Astrocyte (in vitro differentiated cells and primary cell): ENCODE data around the gene DYRK1A. TPM values are rescaled to one million over a fixed set of nuclear protein-coding genes. Genes with fewer than 3 reads are reported as not detected.
"Not testable (repeated sequence)": the region's sequence is repeated elsewhere in the genome, so short reads cannot be mapped to it uniquely, and the experiment has no call there.

Experiments used
- DNase-seq: peaks from one replicate; pipeline ENCODE4 v3.0.0-alpha.2; 2010; ENCODE audit warnings: low read depth
- FAIRE-seq: peaks from 2 replicates; lab custom pipeline; 2011; peaks lifted over from hg19 to GRCh38; lab: Jason Lieb, UNC
- H2AFZ ChIP-seq: 2 replicates; pipeline ENCODE4 v1.6.0; 2012; ENCODE audit warnings: low read depth, low read length, inconsistent platforms
- H3K27ac ChIP-seq: 2 replicates; pipeline ENCODE4 v1.5.1; 2011; ENCODE audit warnings: low read depth, low read length, inconsistent platforms
- H3K27me3 ChIP-seq: 2 replicates; pipeline ENCODE4 v1.6.0; 2011; ENCODE audit warnings: low read length, inconsistent platforms; ENCODE audit not compliant: insufficient read depth
- H3K36me3 ChIP-seq: 2 replicates; pipeline ENCODE4 v1.5.1; 2011; ENCODE audit warnings: low read length, inconsistent platforms; ENCODE audit not compliant: insufficient read depth
- H3K4me1 ChIP-seq: 2 replicates; pipeline ENCODE4 v1.5.1; 2011; ENCODE audit warnings: low read length, inconsistent platforms; ENCODE audit not compliant: insufficient read depth
- H3K4me2 ChIP-seq: 2 replicates; pipeline ENCODE4 v1.6.0; 2012; ENCODE audit warnings: low read length, inconsistent platforms
- H3K4me3 ChIP-seq: 2 replicates; pipeline ENCODE4 v1.5.1; 2011; ENCODE audit warnings: low read depth, mild to moderate bottlenecking, low read length, inconsistent platforms; ENCODE audit not compliant: insufficient read depth
- H3K79me2 ChIP-seq: 2 replicates; pipeline ENCODE4 v1.6.0; 2012; ENCODE audit warnings: mild to moderate bottlenecking, low read length, inconsistent platforms; ENCODE audit not compliant: insufficient read depth
- H3K9ac ChIP-seq: 2 replicates; pipeline ENCODE4 v1.6.0; 2012; ENCODE audit warnings: mild to moderate bottlenecking, low read length, inconsistent platforms
- H3K9me3 ChIP-seq: 2 replicates; pipeline ENCODE4 v1.5.1; 2012; ENCODE audit warnings: low read depth, mild to moderate bottlenecking, low read length, inconsistent platforms; ENCODE audit not compliant: insufficient read depth
- H4K20me1 ChIP-seq: 2 replicates; pipeline ENCODE4 v1.6.0; 2012; ENCODE audit warnings: low read length, inconsistent platforms; ENCODE audit not compliant: insufficient read depth
- H3K27ac Mint-ChIP-seq: one replicate; pipeline ENCODE4 v1.8.0; 2021; ENCODE audit warnings: mild to moderate bottlenecking, mixed read lengths; ENCODE audit not compliant: unreplicated experiment
- H3K27me3 Mint-ChIP-seq: one replicate; pipeline ENCODE4 v1.8.0; 2021; ENCODE audit warnings: low read depth, mixed read lengths; ENCODE audit not compliant: unreplicated experiment
- H3K36me3 Mint-ChIP-seq: one replicate; pipeline ENCODE4 v1.8.0; 2021; ENCODE audit warnings: low read depth, mixed read lengths; ENCODE audit not compliant: unreplicated experiment
- H3K4me1 Mint-ChIP-seq: one replicate; pipeline ENCODE4 v1.8.0; 2021; ENCODE audit warnings: low read depth, mixed read lengths; ENCODE audit not compliant: unreplicated experiment
- H3K4me3 Mint-ChIP-seq: one replicate; pipeline ENCODE4 v1.8.0; 2021; ENCODE audit warnings: mild to moderate bottlenecking, moderate library complexity, mixed read lengths; ENCODE audit not compliant: unreplicated experiment
- H3K9me3 Mint-ChIP-seq: one replicate; pipeline ENCODE4 v1.8.0; 2021; ENCODE audit warnings: mild to moderate bottlenecking, mixed read lengths; ENCODE audit not compliant: unreplicated experiment
- CTCF ChIP-seq: IDR thresholded peaks from 2 replicates; pipeline ENCODE4 v1.5.1; 2011; ENCODE audit warnings: low read depth, mild to moderate bottlenecking, inconsistent platforms, low read length, moderate library complexity; ENCODE audit not compliant: insufficient read depth
- EZH2 ChIP-seq: IDR thresholded peaks from 2 replicates; pipeline ENCODE4 v1.6.1; 2012; ENCODE audit warnings: mild to moderate bottlenecking, low read length, inconsistent platforms; ENCODE audit not compliant: insufficient read depth
- total RNA-seq: library from RNA; stranded (reverse); gene quantifications from 2 replicates; pipeline ENCODE4 v1.2.1, GENCODE V29; 2021

DYRK1A gene
- total RNA-seq, 1 donor from 2014 or later, result 44.6 TPM

- H3K9me3 ChIP-seq, result no peaks in the 10 kb centered on the region
- H3K9ac ChIP-seq, result no peak overlapping the region
- no peaks in the 10 kb centered on the region for H3K4me1 ChIP-seq
- Mint-ChIP-seq H3K9me3 (no peaks in the 10 kb centered on the region), H3K4me1 (peaks cover 7% of the 10 kb centered on the region), H3K27ac (no peak overlapping the region), H3K4me3 (no peak overlapping the region), H3K36me3 (peaks cover 16% of the 10 kb centered on the region), H3K27me3 (no peaks in the 10 kb centered on the region)
- no peak overlapping the region for H3K4me2 ChIP-seq
- DNase-seq (no peak), FAIRE-seq (no peak)
- H2AFZ ChIP-seq, result no peak overlapping the region
- peaks cover 5% of the 10 kb centered on the region for H4K20me1 ChIP-seq
- TF ChIP-seq EZH2 (no peak), CTCF (no peak)
- H3K4me3 ChIP-seq, result no peak overlapping the region
- no peaks in the 10 kb centered on the region for H3K27me3 ChIP-seq
- H3K27ac ChIP-seq, result no peak overlapping the region
- no peaks in the 10 kb centered on the region for H3K79me2 ChIP-seq
- peaks cover 7% of the 10 kb centered on the region for H3K36me3 ChIP-seq
These were observed 154.2 kb downstream of the DYRK1A start for GRCh38 chr21:37520801-37521200.

- Mint-ChIP-seq H3K4me1 (peaks cover 8% of the 10 kb centered on the region), H3K9me3 (no peaks in the 10 kb centered on the region), H3K27me3 (no peaks in the 10 kb centered on the region), H3K4me3 (no peak overlapping the region), H3K36me3 (peaks cover 14% of the 10 kb centered on the region), H3K27ac (no peak overlapping the region)
- DNase-seq (no peak), FAIRE-seq (no peak)
- TF ChIP-seq EZH2 (no peak), CTCF (no peak)
- H3K36me3 ChIP-seq, result peaks cover 2% of the 10 kb centered on the region
- no peak overlapping the region for H3K4me2 ChIP-seq
- no peaks in the 10 kb centered on the region for H3K27me3 ChIP-seq
- H3K9me3 ChIP-seq, result no peaks in the 10 kb centered on the region
- no peaks in the 10 kb centered on the region for H3K79me2 ChIP-seq
- H3K9ac ChIP-seq, result no peak overlapping the region
- no peaks in the 10 kb centered on the region for H3K4me1 ChIP-seq
- H4K20me1 ChIP-seq, result peaks cover 5% of the 10 kb centered on the region
- no peak overlapping the region for H3K4me3 ChIP-seq
- no peak overlapping the region for H2AFZ ChIP-seq
- H3K27ac ChIP-seq, result no peak overlapping the region
These were observed 155.1 kb downstream of the DYRK1A start for GRCh38 chr21:37521658-37522057.

- Mint-ChIP-seq H3K27ac (no peak overlapping the region), H3K36me3 (peaks cover 9% of the 10 kb centered on the region), H3K27me3 (no peaks in the 10 kb centered on the region), H3K4me1 (peaks cover 8% of the 10 kb centered on the region), H3K9me3 (no peaks in the 10 kb centered on the region), H3K4me3 (no peak overlapping the region)
- Histone ChIP-seq H3K4me3 (no peak overlapping the region), H4K20me1 (peaks cover 5% of the 10 kb centered on the region), H2AFZ (no peak overlapping the region), H3K27me3 (no peaks in the 10 kb centered on the region), H3K27ac (no peak overlapping the region), H3K4me1 (no peaks in the 10 kb centered on the region), H3K4me2 (no peak overlapping the region), H3K9me3 (no peaks in the 10 kb centered on the region), H3K79me2 (no peaks in the 10 kb centered on the region), H3K9ac (no peak overlapping the region), H3K36me3 (no peaks in the 10 kb centered on the region)
- TF ChIP-seq CTCF (no peak), EZH2 (no peak)
- FAIRE-seq, result no peak
- DNase-seq, result no peak
These were observed 156.2 kb downstream of the DYRK1A start for GRCh38 chr21:37522641-37523295.

GRCh38 chr21:37524944-37525343 lies 158.4 kb downstream of the DYRK1A start:
- not testable (repeated sequence) for FAIRE-seq, H3K9me3 ChIP-seq, H4K20me1 ChIP-seq, H3K27me3 Mint-ChIP-seq, H3K9ac ChIP-seq, H3K79me2 ChIP-seq, H3K36me3 Mint-ChIP-seq, H3K27ac ChIP-seq, H3K27ac Mint-ChIP-seq, H3K9me3 Mint-ChIP-seq, H3K4me2 ChIP-seq, H3K4me3 Mint-ChIP-seq, H2AFZ ChIP-seq, H3K4me1 ChIP-seq, H3K36me3 ChIP-seq, H3K4me3 ChIP-seq, H3K4me1 Mint-ChIP-seq, DNase-seq, H3K27me3 ChIP-seq
